Measurements from ENCODE around the gene BCL2L15.
A peak's percentile ranks its signal among the peaks of the same experiment; 100 is the strongest.

The BCL2L15 gene

GRCh38 chr1:113905435-113905861 lies 18.1 kb upstream of the BCL2L15 start:
- DNase-seq (ENCODE audit: low read depth in 2 of 2) = peak in 1 of 2 donors; percentile 17

GRCh38 chr1:113904674-113905434 lies 17.5 kb upstream of the BCL2L15 start, which contains the start of the genes AP4B1 and DCLRE1B:
TSS of gene AP4B1 (minus strand) at chr1:113904799. CDS start at chr1:113904717, 82 bp downstream.
TSS of gene DCLRE1B (plus strand) at chr1:113905326. CDS start at chr1:113905587, 261 bp downstream.
- peak; percentile 88 to 92 for DNase-seq (ENCODE audit: low read depth in 2 of 2)

- DNase-seq (ENCODE audit: low read depth in 2 of 2) = no peak
Observed at GRCh38 chr1:113904293-113904673, 16.9 kb upstream of the BCL2L15 start.

GRCh38 chr1:113903501-113904292 lies 16.3 kb upstream of the BCL2L15 start:
- peak in 1 of 2 donors; percentile 9 for DNase-seq (ENCODE audit: low read depth in 2 of 2)

- DNase-seq (ENCODE audit: low read depth in 2 of 2) = no peak
Observed at GRCh38 chr1:113901191-113901590, 13.8 kb upstream of the BCL2L15 start.

GRCh38 chr1:113899111-113899510 lies 11.7 kb upstream of the BCL2L15 start:
- no peak for DNase-seq (ENCODE audit: low read depth in 2 of 2)

- DNase-seq (ENCODE audit: low read depth in 2 of 2) = no peak
Observed at GRCh38 chr1:113898241-113898814, 10.9 kb upstream of the BCL2L15 start.

GRCh38 chr1:113895961-113896360 lies 8.6 kb upstream of the BCL2L15 start:
- DNase-seq (ENCODE audit: low read depth in 2 of 2) = no peak

GRCh38 chr1:113895098-113895497 lies 7.7 kb upstream of the BCL2L15 start:
- no peak for DNase-seq (ENCODE audit: low read depth in 2 of 2)

GRCh38 chr1:113893267-113893666 lies 5.9 kb upstream of the BCL2L15 start:
- no peak for DNase-seq (ENCODE audit: low read depth in 2 of 2)

- no peak for DNase-seq (ENCODE audit: low read depth in 2 of 2)
Observed at GRCh38 chr1:113891631-113892220, 4.3 kb upstream of the BCL2L15 start.

- DNase-seq (ENCODE audit: low read depth in 2 of 2) = no peak
Observed at GRCh38 chr1:113890816-113891215, 3.4 kb upstream of the BCL2L15 start.

- DNase-seq (ENCODE audit: low read depth in 2 of 2) = no peak
Observed at GRCh38 chr1:113886417-113887401, 672 bp downstream of the BCL2L15 start.

- DNase-seq (ENCODE audit: low read depth in 2 of 2) = no peak
Observed at GRCh38 chr1:113881661-113882060, 5.7 kb downstream of the BCL2L15 start.

- no peak for DNase-seq (ENCODE audit: low read depth in 2 of 2)
Observed at GRCh38 chr1:113879739-113880038, 7.7 kb downstream of the BCL2L15 start.

GRCh38 chr1:113876176-113876575 lies 11.2 kb downstream of the BCL2L15 start:
- DNase-seq (ENCODE audit: low read depth in 2 of 2) = no peak

- no peak for DNase-seq (ENCODE audit: low read depth in 2 of 2)
Observed at GRCh38 chr1:113875714-113876113, 11.7 kb downstream of the BCL2L15 start.

- no peak for DNase-seq (ENCODE audit: low read depth in 2 of 2)
Observed at GRCh38 chr1:113874012-113874879, 13.1 kb downstream of the BCL2L15 start.

- DNase-seq (ENCODE audit: low read depth in 2 of 2) = no peak
Observed at GRCh38 chr1:113872219-113872935, 15.0 kb downstream of the BCL2L15 start.

Data from stimulated activated CD4-positive, alpha-beta T cell treated with anti-CD3 and anti-CD28 coated beads, Interleukin-1b, Interleukin-23, amount 100 ng/mL, for 4 hours (primary cell).